ENCODE data around the gene MINK1. TPM values are rescaled to one million over a fixed set of nuclear protein-coding genes. Genes with fewer than 3 reads are reported as not detected.
A peak's percentile ranks its signal among the peaks of the same experiment; 100 is the strongest.

Gene MINK1
- total RNA-seq, 1 experiment from 2014 or later: 68.8 TPM

DNA sequence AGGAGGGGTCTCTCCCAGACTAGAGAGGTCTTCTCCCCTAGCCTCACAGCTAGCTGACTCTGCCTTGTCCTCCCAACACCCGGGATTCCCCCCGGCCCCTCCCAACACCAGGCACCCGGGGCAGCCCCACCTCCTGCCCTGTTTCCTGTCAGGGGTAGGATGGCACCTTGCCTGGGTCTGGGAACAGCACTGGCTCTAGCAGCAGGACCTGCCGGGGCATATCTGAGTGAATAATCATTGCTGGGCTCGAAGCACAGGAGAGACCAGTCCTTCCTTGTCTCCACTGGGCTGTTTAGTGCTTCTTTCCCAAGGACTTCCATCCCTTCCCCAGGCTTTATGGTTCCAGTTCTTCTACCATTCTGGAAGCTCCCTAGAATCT is 25.7 kb downstream of the MINK1 start:
- Mint-ChIP-seq H3K27me3 (ENCODE audit: low read depth) (no peaks in the 10 kb centered on the region), H3K9me3 (no peaks in the 10 kb centered on the region), H3K27ac (peak overlapping the region; percentile 75 to 94 (median 87); a peak in 6 of 7 replicates), H3K4me1 (peaks cover 55 to 57% of the 10 kb centered on the region in 2 experiments), H3K4me3 (peak overlapping the region; percentile 32 to 57; a peak in 3 of 5 replicates), H3K36me3 (ENCODE audit: insufficient read depth in 1 of 3, low read depth in 3 of 3) (peaks cover 0 to 16% (median 5%) of the 10 kb centered on the region in 3 experiments; a peak in 5 of 7 replicates)
- H3K14ac ChIP-seq (ENCODE audit: insufficient read depth, low read length): no peak overlapping the region
- no peak overlapping the region for H3K4ac ChIP-seq (ENCODE audit: low read depth, low read length)
- H3K9ac ChIP-seq (ENCODE audit: extremely low read depth, insufficient read length, low read length): no peak overlapping the region
- H3K4me1 ChIP-seq (ENCODE audit: insufficient read depth, low read length): peaks cover 21% of the 10 kb centered on the region; the same call in 1 of the 2 replicates
- H2BK120ac ChIP-seq (ENCODE audit: low read depth, low read length, poor library complexity, severe bottlenecking): no peak overlapping the region
- TF ChIP-seq, protein P1, sequence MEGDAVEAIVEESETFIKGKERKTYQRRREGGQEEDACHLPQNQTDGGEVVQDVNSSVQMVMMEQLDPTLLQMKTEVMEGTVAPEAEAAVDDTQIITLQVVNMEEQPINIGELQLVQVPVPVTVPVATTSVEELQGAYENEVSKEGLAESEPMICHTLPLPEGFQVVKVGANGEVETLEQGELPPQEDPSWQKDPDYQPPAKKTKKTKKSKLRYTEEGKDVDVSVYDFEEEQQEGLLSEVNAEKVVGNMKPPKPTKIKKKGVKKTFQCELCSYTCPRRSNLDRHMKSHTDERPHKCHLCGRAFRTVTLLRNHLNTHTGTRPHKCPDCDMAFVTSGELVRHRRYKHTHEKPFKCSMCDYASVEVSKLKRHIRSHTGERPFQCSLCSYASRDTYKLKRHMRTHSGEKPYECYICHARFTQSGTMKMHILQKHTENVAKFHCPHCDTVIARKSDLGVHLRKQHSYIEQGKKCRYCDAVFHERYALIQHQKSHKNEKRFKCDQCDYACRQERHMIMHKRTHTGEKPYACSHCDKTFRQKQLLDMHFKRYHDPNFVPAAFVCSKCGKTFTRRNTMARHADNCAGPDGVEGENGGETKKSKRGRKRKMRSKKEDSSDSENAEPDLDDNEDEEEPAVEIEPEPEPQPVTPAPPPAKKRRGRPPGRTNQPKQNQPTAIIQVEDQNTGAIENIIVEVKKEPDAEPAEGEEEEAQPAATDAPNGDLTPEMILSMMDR (conservative IDR thresholded peaks at IDR 0.05): no peak
- H3K27ac ChIP-seq (ENCODE audit: insufficient read length, low read depth, low read length): no peak overlapping the region
- H3K18ac ChIP-seq (ENCODE audit: insufficient read length, low read depth, low read length): no peak overlapping the region
- H3K9me3 ChIP-seq (ENCODE audit: control insufficient read depth, low read depth, low read length): no peaks in the 10 kb centered on the region
- H2AFZ ChIP-seq (ENCODE audit: low read length): no peak overlapping the region
- H2BK15ac ChIP-seq (ENCODE audit: low read depth, low read length): no peak overlapping the region
- DNase-seq: peak; percentile 73
- no peaks in the 10 kb centered on the region for H3K23me2 ChIP-seq (ENCODE audit: insufficient read length, low read depth, low read length, poor library complexity, severe bottlenecking)
- WGBS (ENCODE audit: extremely low coverage, insufficient read length, low lambda C conversion rate): no CpG with 5 or more reads among the region's 5 CpGs
- no peak overlapping the region for H2BK20ac ChIP-seq (ENCODE audit: low read depth, low read length, poor library complexity, severe bottlenecking)
- no peak overlapping the region for H3K56ac ChIP-seq (ENCODE audit: insufficient read length, low read depth, low read length)
- H3T11ph ChIP-seq (ENCODE audit: low read length): no peak overlapping the region
- no peak overlapping the region for H3K4me2 ChIP-seq (ENCODE audit: insufficient read depth, insufficient read length, low read length)
- no peaks in the 10 kb centered on the region for H3K79me1 ChIP-seq (ENCODE audit: insufficient read depth, low read depth, low read length, poor library complexity, severe bottlenecking)
- no peaks in the 10 kb centered on the region for H3K79me2 ChIP-seq (ENCODE audit: insufficient read depth, low read length)
- H3K23ac ChIP-seq (ENCODE audit: insufficient read length, low read depth, low read length): no peak overlapping the region
- no peak overlapping the region for H4K91ac ChIP-seq (ENCODE audit: insufficient read length, low read depth, low read length)
- H4K8ac ChIP-seq (replicated peaks; ENCODE audit: insufficient read length, low read depth, low read length): no peak overlapping the region
- H4K20me1 ChIP-seq (ENCODE audit: control insufficient read depth, insufficient read depth, insufficient read length): no peaks in the 10 kb centered on the region
- no peaks in the 10 kb centered on the region for H3K27me3 ChIP-seq (ENCODE audit: insufficient read depth, low read length)
- no peak overlapping the region for H2BK12ac ChIP-seq (ENCODE audit: insufficient read length, low read depth, low read length)
- no peak overlapping the region for H2BK5ac ChIP-seq (ENCODE audit: insufficient read length, low read length)
- no peak overlapping the region for H4K5ac ChIP-seq (ENCODE audit: insufficient read length, low read depth, low read length)
- no peak overlapping the region for H2AK5ac ChIP-seq (ENCODE audit: insufficient read length, low read length)
